GM23338 (cell line): ENCODE data around the gene SCN3B. TPM values are rescaled to one million over a fixed set of nuclear protein-coding genes. Genes with fewer than 3 reads are reported as not detected.

Experiments used
- ATAC-seq: fragments of 200-7000 bp; cut with Tn5 transposase; 3 replicates; pipeline ENCODE4 v1.9.1; 2020
- DNase-seq: peaks from one replicate; pipeline ENCODE4 v3.0.0-alpha.2; 2015; ENCODE audit warnings: low spot score
- H2AFZ ChIP-seq: fragments of 200-600 bp; sonication (generic); 2 replicates; pipeline ENCODE4 v1.8.0; 2016; ENCODE audit warnings: antibody characterized with exemption, mild to moderate bottlenecking, moderate library complexity
- H3F3A ChIP-seq: fragments of 200-600 bp; sonication (generic); replicated peaks from 2 replicates; pipeline ENCODE4 v1.8.0; 2017; ENCODE audit warnings: antibody characterized with exemption, mixed run types, low read depth
- H3K27ac ChIP-seq: fragments of 200-600 bp; sonication (generic); 2 replicates; pipeline ENCODE4 v1.6.1; 2016; ENCODE audit warnings: low read depth
- H3K27me3 ChIP-seq: fragments of 200-600 bp; sonication (generic); 2 replicates; pipeline ENCODE4 v1.8.0; 2016; ENCODE audit warnings: mild to moderate bottlenecking, mixed run types, moderate library complexity; ENCODE audit not compliant: insufficient read depth
- H3K36me3 ChIP-seq: fragments of 200-600 bp; sonication (generic); 2 replicates; pipeline ENCODE4 v1.8.0; 2016; ENCODE audit warnings: mild to moderate bottlenecking; ENCODE audit not compliant: insufficient read depth
- H3K4me1 ChIP-seq: fragments of 200-600 bp; sonication (generic); 2 replicates; pipeline ENCODE4 v1.8.0; 2016; ENCODE audit warnings: mild to moderate bottlenecking, moderate library complexity; ENCODE audit not compliant: insufficient read depth
- H3K4me2 ChIP-seq: fragments of 200-600 bp; sonication (generic); 2 replicates; pipeline ENCODE4 v1.7.1; 2017; ENCODE audit warnings: mixed run types
- H3K4me3 ChIP-seq: fragments of 200-600 bp; sonication (generic); 2 replicates; pipeline ENCODE4 v1.6.1; 2016; ENCODE audit warnings: mixed run types
- H3K79me2 ChIP-seq: fragments of 200-600 bp; sonication (generic); replicated peaks from 2 replicates; pipeline ENCODE4 v1.8.0; 2017; ENCODE audit warnings: mild to moderate bottlenecking; ENCODE audit not compliant: insufficient read depth
- H3K9me2 ChIP-seq: fragments of 200-600 bp; sonication (generic); 2 replicates; pipeline ENCODE4 v1.8.0; 2017; ENCODE audit not compliant: insufficient read depth
- H4K20me1 ChIP-seq: fragments of 200-600 bp; sonication (generic); replicated peaks from 2 replicates; pipeline ENCODE4 v1.8.0; 2017; ENCODE audit warnings: mild to moderate bottlenecking; ENCODE audit not compliant: insufficient read depth
- H3K27ac Mint-ChIP-seq: 2 replicates; pipeline ENCODE4 v1.8.0; 2020; ENCODE audit warnings: inconsistent platforms, mild to moderate bottlenecking, moderate library complexity, mixed read lengths
- H3K27me3 Mint-ChIP-seq: 3 replicates; pipeline ENCODE4 v1.8.0; 2022; ENCODE audit warnings: low read depth, mild to moderate bottlenecking, moderate library complexity, mixed read lengths, inconsistent platforms; ENCODE audit not compliant: insufficient read depth, poor library complexity
- H3K36me3 Mint-ChIP-seq: 3 replicates; pipeline ENCODE4 v1.8.0; 2021; ENCODE audit warnings: low read depth, mild to moderate bottlenecking, inconsistent platforms, moderate library complexity, mixed read lengths
- H3K4me1 Mint-ChIP-seq: 3 replicates; pipeline ENCODE4 v1.8.0; 2020; ENCODE audit warnings: mild to moderate bottlenecking, inconsistent platforms, mixed read lengths
- H3K4me3 Mint-ChIP-seq: 3 replicates; pipeline ENCODE4 v1.8.0; 2021; ENCODE audit warnings: moderate library complexity, mild to moderate bottlenecking, inconsistent platforms, mixed read lengths
- H3K9me3 Mint-ChIP-seq: 3 replicates; pipeline ENCODE4 v1.8.0; 2020; ENCODE audit warnings: moderate library complexity, mild to moderate bottlenecking, inconsistent platforms, mixed read lengths
- CREB1 ChIP-seq: fragments of 250-450 bp; sonication (Bioruptor Pico); IDR thresholded peaks from 2 replicates; pipeline ENCODE4 v1.5.0; 2020; ENCODE audit warnings: low read depth, mild to moderate bottlenecking, moderate library complexity
- EZH2 ChIP-seq: fragments of 200-600 bp; sonication (generic); IDR thresholded peaks from one replicate; pipeline ENCODE4 v1.8.0; 2017; ENCODE audit warnings: antibody characterized with exemption, mild to moderate bottlenecking, low read depth; ENCODE audit not compliant: unreplicated experiment
- EZH2phosphoT487 ChIP-seq: fragments of 200-600 bp; sonication (generic); IDR thresholded peaks from one replicate; pipeline ENCODE4 v1.8.1; 2018; ENCODE audit warnings: antibody characterized with exemption; ENCODE audit not compliant: unreplicated experiment
- JUNB ChIP-seq: IDR thresholded peaks from one replicate; pipeline ENCODE4 v1.6.1; 2016; ENCODE audit warnings: antibody characterized with exemption; ENCODE audit not compliant: unreplicated experiment
- NANOG ChIP-seq: IDR thresholded peaks from 2 replicates; pipeline ENCODE4 v1.6.1; 2016; ENCODE audit warnings: antibody characterized with exemption, borderline replicate concordance
- POLR2AphosphoS5 ChIP-seq: IDR thresholded peaks from 2 replicates; pipeline ENCODE4 v1.6.1; 2016; ENCODE audit warnings: antibody characterized with exemption, low read depth
- STAT1 ChIP-seq: IDR thresholded peaks from one replicate; pipeline ENCODE4 v1.6.1; 2016; ENCODE audit warnings: antibody characterized with exemption; ENCODE audit not compliant: unreplicated experiment
- ZNF114 ChIP-seq: fragments of 250-450 bp; sonication (Bioruptor Pico); IDR thresholded peaks from 2 replicates; pipeline ENCODE4 v1.5.0; 2020; ENCODE audit warnings: mild to moderate bottlenecking, moderate library complexity
- ZNF331 ChIP-seq: fragments of 250-450 bp; sonication (Bioruptor Pico); IDR thresholded peaks from 2 replicates; pipeline ENCODE4 v1.5.0; 2020; ENCODE audit warnings: low read depth, mild to moderate bottlenecking, moderate library complexity
- polyA plus RNA-seq: library from polyadenylated mRNA; unstranded; fragments of >200 nt; fragmentation: Nextera tagmentation; extraction: Ambion mirVana; gene quantifications from 2 replicates; pipeline ENCODE4 v1.2.1, GENCODE V29; 2016
- total RNA-seq: library from RNA; depleted of rRNA; stranded (reverse); fragments of >200 nt; shearing (Covaris generic); gene quantifications from 2 replicates; pipeline ENCODE4 v1.2.3, GENCODE V29; 2014
- TF ChIP-seq, protein P1 (sequence below): IDR thresholded peaks from one replicate; pipeline ENCODE4 v1.6.1; 2018; ENCODE audit warnings: antibody characterized with exemption; ENCODE audit not compliant: unreplicated experiment
- TF ChIP-seq, protein P2 (sequence below): IDR thresholded peaks from 2 replicates; pipeline ENCODE4 v1.6.1; 2016; ENCODE audit warnings: antibody characterized with exemption
- TF ChIP-seq, protein P3 (sequence below), 2 experiments: fragments of 200-600 bp in 1 of 2; sonication (generic) in 1 of 2; conservative IDR thresholded peaks; 2 replicates each; pipeline versions ENCODE4 v1.5.1 to v1.6.1; 2016 to 2017; ENCODE audit warnings: antibody characterized with exemption in 2 of 2, low read depth in 2 of 2, mild to moderate bottlenecking in 2 of 2, moderate library complexity in 1 of 2
- TF ChIP-seq, protein P4 (sequence below): fragments of 250-450 bp; sonication (Bioruptor Pico); IDR thresholded peaks from 2 replicates; pipeline ENCODE4 v1.5.0; 2020; ENCODE audit warnings: mild to moderate bottlenecking, moderate library complexity

The SCN3B gene
- total and polyA plus RNA-seq, 2 experiments from 2014 or later: 0.74 to 1.7 TPM

GRCh38 chr11:123628936-123629683 lies 25.3 kb downstream of the SCN3B start:
- TF ChIP-seq STAT1 (no peak), JUNB (no peak), CREB1 (CRISPR knock-in tag) (no peak), ZNF331 (no peak), ZNF114 (CRISPR knock-in tag) (no peak), POLR2AphosphoS5 (no peak), EZH2phosphoT487 (no peak), NANOG (no peak), EZH2 (no peak)
- TF ChIP-seq, protein P1, sequence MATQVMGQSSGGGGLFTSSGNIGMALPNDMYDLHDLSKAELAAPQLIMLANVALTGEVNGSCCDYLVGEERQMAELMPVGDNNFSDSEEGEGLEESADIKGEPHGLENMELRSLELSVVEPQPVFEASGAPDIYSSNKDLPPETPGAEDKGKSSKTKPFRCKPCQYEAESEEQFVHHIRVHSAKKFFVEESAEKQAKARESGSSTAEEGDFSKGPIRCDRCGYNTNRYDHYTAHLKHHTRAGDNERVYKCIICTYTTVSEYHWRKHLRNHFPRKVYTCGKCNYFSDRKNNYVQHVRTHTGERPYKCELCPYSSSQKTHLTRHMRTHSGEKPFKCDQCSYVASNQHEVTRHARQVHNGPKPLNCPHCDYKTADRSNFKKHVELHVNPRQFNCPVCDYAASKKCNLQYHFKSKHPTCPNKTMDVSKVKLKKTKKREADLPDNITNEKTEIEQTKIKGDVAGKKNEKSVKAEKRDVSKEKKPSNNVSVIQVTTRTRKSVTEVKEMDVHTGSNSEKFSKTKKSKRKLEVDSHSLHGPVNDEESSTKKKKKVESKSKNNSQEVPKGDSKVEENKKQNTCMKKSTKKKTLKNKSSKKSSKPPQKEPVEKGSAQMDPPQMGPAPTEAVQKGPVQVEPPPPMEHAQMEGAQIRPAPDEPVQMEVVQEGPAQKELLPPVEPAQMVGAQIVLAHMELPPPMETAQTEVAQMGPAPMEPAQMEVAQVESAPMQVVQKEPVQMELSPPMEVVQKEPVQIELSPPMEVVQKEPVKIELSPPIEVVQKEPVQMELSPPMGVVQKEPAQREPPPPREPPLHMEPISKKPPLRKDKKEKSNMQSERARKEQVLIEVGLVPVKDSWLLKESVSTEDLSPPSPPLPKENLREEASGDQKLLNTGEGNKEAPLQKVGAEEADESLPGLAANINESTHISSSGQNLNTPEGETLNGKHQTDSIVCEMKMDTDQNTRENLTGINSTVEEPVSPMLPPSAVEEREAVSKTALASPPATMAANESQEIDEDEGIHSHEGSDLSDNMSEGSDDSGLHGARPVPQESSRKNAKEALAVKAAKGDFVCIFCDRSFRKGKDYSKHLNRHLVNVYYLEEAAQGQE: no peak
- TF ChIP-seq, protein P2, sequence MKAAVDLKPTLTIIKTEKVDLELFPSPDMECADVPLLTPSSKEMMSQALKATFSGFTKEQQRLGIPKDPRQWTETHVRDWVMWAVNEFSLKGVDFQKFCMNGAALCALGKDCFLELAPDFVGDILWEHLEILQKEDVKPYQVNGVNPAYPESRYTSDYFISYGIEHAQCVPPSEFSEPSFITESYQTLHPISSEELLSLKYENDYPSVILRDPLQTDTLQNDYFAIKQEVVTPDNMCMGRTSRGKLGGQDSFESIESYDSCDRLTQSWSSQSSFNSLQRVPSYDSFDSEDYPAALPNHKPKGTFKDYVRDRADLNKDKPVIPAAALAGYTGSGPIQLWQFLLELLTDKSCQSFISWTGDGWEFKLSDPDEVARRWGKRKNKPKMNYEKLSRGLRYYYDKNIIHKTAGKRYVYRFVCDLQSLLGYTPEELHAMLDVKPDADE: no peak
- TF ChIP-seq, protein P3, sequence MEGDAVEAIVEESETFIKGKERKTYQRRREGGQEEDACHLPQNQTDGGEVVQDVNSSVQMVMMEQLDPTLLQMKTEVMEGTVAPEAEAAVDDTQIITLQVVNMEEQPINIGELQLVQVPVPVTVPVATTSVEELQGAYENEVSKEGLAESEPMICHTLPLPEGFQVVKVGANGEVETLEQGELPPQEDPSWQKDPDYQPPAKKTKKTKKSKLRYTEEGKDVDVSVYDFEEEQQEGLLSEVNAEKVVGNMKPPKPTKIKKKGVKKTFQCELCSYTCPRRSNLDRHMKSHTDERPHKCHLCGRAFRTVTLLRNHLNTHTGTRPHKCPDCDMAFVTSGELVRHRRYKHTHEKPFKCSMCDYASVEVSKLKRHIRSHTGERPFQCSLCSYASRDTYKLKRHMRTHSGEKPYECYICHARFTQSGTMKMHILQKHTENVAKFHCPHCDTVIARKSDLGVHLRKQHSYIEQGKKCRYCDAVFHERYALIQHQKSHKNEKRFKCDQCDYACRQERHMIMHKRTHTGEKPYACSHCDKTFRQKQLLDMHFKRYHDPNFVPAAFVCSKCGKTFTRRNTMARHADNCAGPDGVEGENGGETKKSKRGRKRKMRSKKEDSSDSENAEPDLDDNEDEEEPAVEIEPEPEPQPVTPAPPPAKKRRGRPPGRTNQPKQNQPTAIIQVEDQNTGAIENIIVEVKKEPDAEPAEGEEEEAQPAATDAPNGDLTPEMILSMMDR (conservative IDR thresholded peaks at IDR 0.05; ENCODE audit: low read depth in 2 of 2): no peak
- TF ChIP-seq, protein P4, sequence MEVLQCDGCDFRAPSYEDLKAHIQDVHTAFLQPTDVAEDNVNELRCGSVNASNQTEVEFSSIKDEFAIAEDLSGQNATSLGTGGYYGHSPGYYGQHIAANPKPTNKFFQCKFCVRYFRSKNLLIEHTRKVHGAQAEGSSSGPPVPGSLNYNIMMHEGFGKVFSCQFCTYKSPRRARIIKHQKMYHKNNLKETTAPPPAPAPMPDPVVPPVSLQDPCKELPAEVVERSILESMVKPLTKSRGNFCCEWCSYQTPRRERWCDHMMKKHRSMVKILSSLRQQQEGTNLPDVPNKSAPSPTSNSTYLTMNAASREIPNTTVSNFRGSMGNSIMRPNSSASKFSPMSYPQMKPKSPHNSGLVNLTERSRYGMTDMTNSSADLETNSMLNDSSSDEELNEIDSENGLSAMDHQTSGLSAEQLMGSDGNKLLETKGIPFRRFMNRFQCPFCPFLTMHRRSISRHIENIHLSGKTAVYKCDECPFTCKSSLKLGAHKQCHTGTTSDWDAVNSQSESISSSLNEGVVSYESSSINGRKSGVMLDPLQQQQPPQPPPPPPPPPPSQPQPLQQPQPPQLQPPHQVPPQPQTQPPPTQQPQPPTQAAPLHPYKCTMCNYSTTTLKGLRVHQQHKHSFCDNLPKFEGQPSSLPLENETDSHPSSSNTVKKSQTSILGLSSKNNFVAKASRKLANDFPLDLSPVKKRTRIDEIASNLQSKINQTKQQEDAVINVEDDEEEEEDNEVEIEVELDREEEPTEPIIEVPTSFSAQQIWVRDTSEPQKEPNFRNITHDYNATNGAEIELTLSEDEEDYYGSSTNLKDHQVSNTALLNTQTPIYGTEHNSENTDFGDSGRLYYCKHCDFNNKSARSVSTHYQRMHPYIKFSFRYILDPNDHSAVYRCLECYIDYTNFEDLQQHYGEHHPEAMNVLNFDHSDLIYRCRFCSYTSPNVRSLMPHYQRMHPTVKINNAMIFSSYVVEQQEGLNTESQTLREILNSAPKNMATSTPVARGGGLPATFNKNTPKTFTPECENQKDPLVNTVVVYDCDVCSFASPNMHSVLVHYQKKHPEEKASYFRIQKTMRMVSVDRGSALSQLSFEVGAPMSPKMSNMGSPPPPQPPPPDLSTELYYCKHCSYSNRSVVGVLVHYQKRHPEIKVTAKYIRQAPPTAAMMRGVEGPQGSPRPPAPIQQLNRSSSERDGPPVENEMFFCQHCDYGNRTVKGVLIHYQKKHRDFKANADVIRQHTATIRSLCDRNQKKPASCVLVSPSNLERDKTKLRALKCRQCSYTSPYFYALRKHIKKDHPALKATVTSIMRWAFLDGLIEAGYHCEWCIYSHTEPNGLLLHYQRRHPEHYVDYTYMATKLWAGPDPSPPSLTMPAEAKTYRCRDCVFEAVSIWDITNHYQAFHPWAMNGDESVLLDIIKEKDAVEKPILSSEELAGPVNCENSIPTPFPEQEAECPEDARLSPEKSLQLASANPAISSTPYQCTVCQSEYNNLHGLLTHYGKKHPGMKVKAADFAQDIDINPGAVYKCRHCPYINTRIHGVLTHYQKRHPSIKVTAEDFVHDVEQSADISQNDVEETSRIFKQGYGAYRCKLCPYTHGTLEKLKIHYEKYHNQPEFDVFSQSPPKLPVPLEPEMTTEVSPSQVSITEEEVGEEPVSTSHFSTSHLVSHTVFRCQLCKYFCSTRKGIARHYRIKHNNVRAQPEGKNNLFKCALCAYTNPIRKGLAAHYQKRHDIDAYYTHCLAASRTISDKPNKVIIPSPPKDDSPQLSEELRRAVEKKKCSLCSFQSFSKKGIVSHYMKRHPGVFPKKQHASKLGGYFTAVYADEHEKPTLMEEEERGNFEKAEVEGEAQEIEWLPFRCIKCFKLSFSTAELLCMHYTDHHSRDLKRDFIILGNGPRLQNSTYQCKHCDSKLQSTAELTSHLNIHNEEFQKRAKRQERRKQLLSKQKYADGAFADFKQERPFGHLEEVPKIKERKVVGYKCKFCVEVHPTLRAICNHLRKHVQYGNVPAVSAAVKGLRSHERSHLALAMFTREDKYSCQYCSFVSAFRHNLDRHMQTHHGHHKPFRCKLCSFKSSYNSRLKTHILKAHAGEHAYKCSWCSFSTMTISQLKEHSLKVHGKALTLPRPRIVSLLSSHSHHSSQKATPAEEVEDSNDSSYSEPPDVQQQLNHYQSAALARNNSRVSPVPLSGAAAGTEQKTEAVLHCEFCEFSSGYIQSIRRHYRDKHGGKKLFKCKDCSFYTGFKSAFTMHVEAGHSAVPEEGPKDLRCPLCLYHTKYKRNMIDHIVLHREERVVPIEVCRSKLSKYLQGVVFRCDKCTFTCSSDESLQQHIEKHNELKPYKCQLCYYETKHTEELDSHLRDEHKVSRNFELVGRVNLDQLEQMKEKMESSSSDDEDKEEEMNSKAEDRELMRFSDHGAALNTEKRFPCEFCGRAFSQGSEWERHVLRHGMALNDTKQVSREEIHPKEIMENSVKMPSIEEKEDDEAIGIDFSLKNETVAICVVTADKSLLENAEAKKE (CRISPR knock-in tag): no peak
- H2AFZ ChIP-seq: no peak overlapping the region
- H3K9me2 ChIP-seq: 0 out of 2 replicates have a peak, but pooled peaks cover 3% of the 10 kb centered on the region
- no peaks in the 10 kb centered on the region for H3K36me3 ChIP-seq
- no peaks in the 10 kb centered on the region for H3K36me3 Mint-ChIP-seq
- no peak overlapping the region for H3K27ac Mint-ChIP-seq
- H4K20me1 ChIP-seq: no peaks in the 10 kb centered on the region
- H3K4me3 ChIP-seq: no peak overlapping the region
- no peaks in the 10 kb centered on the region for H3K79me2 ChIP-seq
- no peaks in the 10 kb centered on the region for H3F3A ChIP-seq
- H3K27me3 Mint-ChIP-seq: peaks cover 6% of the 10 kb centered on the region
- H3K9me3 Mint-ChIP-seq: no peaks in the 10 kb centered on the region
- peaks cover 4% of the 10 kb centered on the region for H3K4me1 Mint-ChIP-seq
- no peak overlapping the region for H3K27ac ChIP-seq
- H3K4me2 ChIP-seq: no peak overlapping the region
- no peaks in the 10 kb centered on the region for H3K4me1 ChIP-seq
- peak; percentile 57 for ATAC-seq
- DNase-seq: no peak
- H3K27me3 ChIP-seq: no peaks in the 10 kb centered on the region
- no peak overlapping the region for H3K4me3 Mint-ChIP-seq
